Ishikawa (cell line): ENCODE measurements around the gene ZFR.

ENCODE experiments used
- CEBPB ChIP-seq: IDR thresholded peaks from 2 replicates; pipeline ENCODE4 v1.6.1; 2012
- EGR1 ChIP-seq: IDR thresholded peaks from 2 replicates; pipeline ENCODE4 v1.6.1; 2012
- FOXM1 ChIP-seq: IDR thresholded peaks from 2 replicates; pipeline ENCODE4 v1.6.1; 2012; ENCODE audit warnings: low read depth, borderline replicate concordance
- TAF1 ChIP-seq: IDR thresholded peaks from 2 replicates; pipeline ENCODE4 v1.6.1; 2012; ENCODE audit warnings: low read depth, mild to moderate bottlenecking
- TEAD4 ChIP-seq: IDR thresholded peaks from 2 replicates; pipeline ENCODE4 v1.6.1; 2012
- YY1 ChIP-seq: IDR thresholded peaks from 2 replicates; pipeline ENCODE4 v1.6.1; 2012; ENCODE audit warnings: low read depth
- TF ChIP-seq, protein P1 (sequence below): IDR thresholded peaks from 2 replicates; pipeline ENCODE4 v1.6.1; 2012
- TF ChIP-seq, protein P2 (sequence below): IDR thresholded peaks from 2 replicates; pipeline ENCODE4 v1.6.1; 2012; ENCODE audit warnings: low read depth, mild to moderate bottlenecking
- TF ChIP-seq, protein P3 (sequence below): IDR thresholded peaks from 2 replicates; pipeline ENCODE4 v1.6.1; 2012

DNA sequence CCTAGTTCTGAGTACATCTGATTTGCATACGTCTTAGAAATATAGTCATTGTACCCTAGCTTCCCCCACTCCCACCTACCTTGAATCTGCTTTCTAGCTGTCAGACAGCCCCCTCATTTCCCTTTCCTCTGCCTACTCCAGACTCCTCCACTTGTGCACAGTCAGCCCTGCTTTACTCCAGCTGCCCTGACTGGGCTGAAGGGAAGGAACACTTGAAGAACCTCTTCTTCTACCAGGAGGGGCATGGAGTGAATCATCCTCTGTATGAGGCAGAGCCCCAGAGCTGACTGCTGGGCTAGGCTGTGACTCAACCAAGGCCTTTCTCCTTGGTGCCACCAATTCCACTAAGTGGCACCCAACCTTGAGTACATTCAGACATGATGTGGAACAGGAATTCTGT is 18.1 kb upstream of the ZFR start:
- TF ChIP-seq, protein P1, sequence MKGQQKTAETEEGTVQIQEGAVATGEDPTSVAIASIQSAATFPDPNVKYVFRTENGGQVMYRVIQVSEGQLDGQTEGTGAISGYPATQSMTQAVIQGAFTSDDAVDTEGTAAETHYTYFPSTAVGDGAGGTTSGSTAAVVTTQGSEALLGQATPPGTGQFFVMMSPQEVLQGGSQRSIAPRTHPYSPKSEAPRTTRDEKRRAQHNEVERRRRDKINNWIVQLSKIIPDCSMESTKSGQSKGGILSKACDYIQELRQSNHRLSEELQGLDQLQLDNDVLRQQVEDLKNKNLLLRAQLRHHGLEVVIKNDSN = no peak
- TF ChIP-seq YY1 = no peak
- TF ChIP-seq EGR1 = no peak
- TF ChIP-seq FOXM1 = no peak
- TF ChIP-seq, protein P2, sequence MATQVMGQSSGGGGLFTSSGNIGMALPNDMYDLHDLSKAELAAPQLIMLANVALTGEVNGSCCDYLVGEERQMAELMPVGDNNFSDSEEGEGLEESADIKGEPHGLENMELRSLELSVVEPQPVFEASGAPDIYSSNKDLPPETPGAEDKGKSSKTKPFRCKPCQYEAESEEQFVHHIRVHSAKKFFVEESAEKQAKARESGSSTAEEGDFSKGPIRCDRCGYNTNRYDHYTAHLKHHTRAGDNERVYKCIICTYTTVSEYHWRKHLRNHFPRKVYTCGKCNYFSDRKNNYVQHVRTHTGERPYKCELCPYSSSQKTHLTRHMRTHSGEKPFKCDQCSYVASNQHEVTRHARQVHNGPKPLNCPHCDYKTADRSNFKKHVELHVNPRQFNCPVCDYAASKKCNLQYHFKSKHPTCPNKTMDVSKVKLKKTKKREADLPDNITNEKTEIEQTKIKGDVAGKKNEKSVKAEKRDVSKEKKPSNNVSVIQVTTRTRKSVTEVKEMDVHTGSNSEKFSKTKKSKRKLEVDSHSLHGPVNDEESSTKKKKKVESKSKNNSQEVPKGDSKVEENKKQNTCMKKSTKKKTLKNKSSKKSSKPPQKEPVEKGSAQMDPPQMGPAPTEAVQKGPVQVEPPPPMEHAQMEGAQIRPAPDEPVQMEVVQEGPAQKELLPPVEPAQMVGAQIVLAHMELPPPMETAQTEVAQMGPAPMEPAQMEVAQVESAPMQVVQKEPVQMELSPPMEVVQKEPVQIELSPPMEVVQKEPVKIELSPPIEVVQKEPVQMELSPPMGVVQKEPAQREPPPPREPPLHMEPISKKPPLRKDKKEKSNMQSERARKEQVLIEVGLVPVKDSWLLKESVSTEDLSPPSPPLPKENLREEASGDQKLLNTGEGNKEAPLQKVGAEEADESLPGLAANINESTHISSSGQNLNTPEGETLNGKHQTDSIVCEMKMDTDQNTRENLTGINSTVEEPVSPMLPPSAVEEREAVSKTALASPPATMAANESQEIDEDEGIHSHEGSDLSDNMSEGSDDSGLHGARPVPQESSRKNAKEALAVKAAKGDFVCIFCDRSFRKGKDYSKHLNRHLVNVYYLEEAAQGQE = no peak
- no peak for TF ChIP-seq CEBPB
- TF ChIP-seq, protein P3, sequence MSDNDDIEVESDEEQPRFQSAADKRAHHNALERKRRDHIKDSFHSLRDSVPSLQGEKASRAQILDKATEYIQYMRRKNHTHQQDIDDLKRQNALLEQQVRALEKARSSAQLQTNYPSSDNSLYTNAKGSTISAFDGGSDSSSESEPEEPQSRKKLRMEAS = no peak
- no peak for TF ChIP-seq TEAD4
- TF ChIP-seq TAF1 = no peak
